Measurements from ENCODE around the gene SHKBP1. TPM values are rescaled to one million over a fixed set of nuclear protein-coding genes. Genes with fewer than 3 reads are reported as not detected.
A peak's percentile ranks its signal among the peaks of the same experiment; 100 is the strongest.

Gene SHKBP1
- total and polyA plus RNA-seq, 9 of the 15 experiments (the other 6 are each of a cell fraction or from before 2014, with no cell fraction given), result 1.2 to 58.1 (median 22.3) TPM

GRCh38 chr19:40601134-40601974 is 24.7 kb downstream of the SHKBP1 start, which contains the start of gene LTBP4 (continued):
- TF ChIP-seq E2F3 (CRISPR knock-in tag; IDR thresholded peaks at IDR 0.05), result peak; percentile 14; the same call in 1 of the 2 replicates
- TF ChIP-seq, protein P1, sequence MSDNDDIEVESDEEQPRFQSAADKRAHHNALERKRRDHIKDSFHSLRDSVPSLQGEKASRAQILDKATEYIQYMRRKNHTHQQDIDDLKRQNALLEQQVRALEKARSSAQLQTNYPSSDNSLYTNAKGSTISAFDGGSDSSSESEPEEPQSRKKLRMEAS (CRISPR knock-in tag; IDR thresholded peaks at IDR 0.05), result 0 out of 2 replicates have a peak, but pooled peaks have one; percentile 2
- TF ChIP-seq BHLHE40 (IDR thresholded peaks at IDR 0.05; ENCODE audit: low read length), result peak; percentile 22; the same call in 1 of the 2 replicates

DNA sequence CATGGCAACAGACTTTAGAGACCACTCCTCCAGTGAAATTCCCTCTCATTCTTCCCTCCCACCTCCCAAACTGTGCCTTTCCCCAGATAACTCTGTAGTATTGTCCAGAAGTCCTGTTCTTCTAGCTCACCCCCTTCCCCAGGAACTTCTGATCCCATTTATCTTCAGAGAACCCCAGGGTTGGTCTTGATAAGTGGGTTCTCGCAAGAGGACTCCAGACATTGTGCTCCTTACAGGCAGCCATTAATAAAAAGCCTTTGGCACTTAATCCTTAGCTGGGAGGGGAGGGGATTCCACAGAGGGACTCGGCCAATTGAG is 26.4 kb downstream of the SHKBP1 start:
- Histone ChIP-seq H3K27me3 (ENCODE audit: control insufficient read depth in 2 of 2, insufficient read depth in 2 of 2, low read length in 2 of 2) (no peaks in the 10 kb centered on the region), H3K36me3 (ENCODE audit: control insufficient read depth, insufficient read depth, low read length) (peaks cover 7% of the 10 kb centered on the region; the same call in 1 of the 3 replicates), H3K79me2 (ENCODE audit: control insufficient read depth, insufficient read depth, low read length) (peaks cover 22% of the 10 kb centered on the region), H2AFZ (ENCODE audit: low read depth, low read length) (0 out of 2 replicates have a peak overlapping the region, but pooled peaks have one; percentile 58), H4K20me1 (replicated peaks; ENCODE audit: control insufficient read depth, insufficient read depth, low read length) (peaks cover 6% of the 10 kb centered on the region; the same call in 1 of the 2 replicates), H3K4me1 (replicated peaks in 1 of 2; ENCODE audit: control insufficient read depth in 2 of 2, insufficient read depth in 2 of 2, low read length in 2 of 2) (peaks cover 60 to 95% of the 10 kb centered on the region in 2 experiments), H3K9me1 (ENCODE audit: control insufficient read depth, insufficient read depth, low read length) (peaks cover 4% of the 10 kb centered on the region), H3K27ac (ENCODE audit: extremely low read depth, low read depth, low read length) (peak overlapping the region; percentile 93), H3K9ac (ENCODE audit: insufficient read depth in 1 of 2, low read depth in 2 of 2, low read length in 2 of 2) (peak overlapping the region; percentile 93 to 95; a peak in 3 of 4 replicates), H3K9me3 (replicated peaks; ENCODE audit: control insufficient read depth, insufficient read depth, low read depth, low read length) (no peaks in the 10 kb centered on the region), H3K4me3 (peak overlapping the region; percentile 61), H3K4me2 (ENCODE audit: insufficient read depth, low read length) (peak overlapping the region; percentile 87)
- no TSS peak for BruUV-seq (replicated peaks)
- TF ChIP-seq ZBTB26 (CRISPR knock-in tag; IDR thresholded peaks at IDR 0.05), result no peak
- peak in 2 of 3 experiments; percentile 13 to 47 for TF ChIP-seq YY1 (IDR thresholded peaks at IDR 0.05; ENCODE audit: borderline replicate concordance in 1 of 3, control insufficient read depth in 1 of 3, extremely low read depth in 1 of 3, insufficient read depth in 3 of 3, insufficient read length in 1 of 3, insufficient replicate concordance in 2 of 3, low read depth in 1 of 3, low read length in 2 of 3)
- 0% methylated on average over 2 of the region's 2 CpGs for WGBS (ENCODE audit: insufficient coverage, low coverage, missing lambda C conversion rate)
- ATAC-seq, result no peak
- in situ Hi-C loops (cut with MboI), result no loop called here
- no peak for DNase-seq (ENCODE audit: extremely low read depth in 1 of 4, low spot score in 3 of 4)
- CTCF ChIA-PET (ENCODE audit: low intra/inter-chr PET ratio), result interaction anchor here (0.6 to 1.3 kb wide), 4 partner anchors 31 to 299 kb away, joined by 3 to 11 read pairs (median 4); no protein-coding TSS in a partner anchor
- no peak for FAIRE-seq
- POLR2A ChIA-PET, result interaction anchor here (0.6 to 2.3 kb wide), 12 partner anchors 10 to 177 kb away, joined by 3 to 15 read pairs (median 4); partner anchors contain the start of genes BLVRB and SERTAD1
- intact Hi-C loops (cut with micrococcal nuclease), result loop anchor here (5.0 kb wide), 1 partner anchor 296 kb away; no protein-coding TSS in a partner anchor

Measured in K562 (cell line).